ENCODE results near the gene GALNS.

GRCh38 chr16:88830258-88830657 lies 26.5 kb downstream of the GALNS start:
- TF ChIP-seq, protein P1, sequence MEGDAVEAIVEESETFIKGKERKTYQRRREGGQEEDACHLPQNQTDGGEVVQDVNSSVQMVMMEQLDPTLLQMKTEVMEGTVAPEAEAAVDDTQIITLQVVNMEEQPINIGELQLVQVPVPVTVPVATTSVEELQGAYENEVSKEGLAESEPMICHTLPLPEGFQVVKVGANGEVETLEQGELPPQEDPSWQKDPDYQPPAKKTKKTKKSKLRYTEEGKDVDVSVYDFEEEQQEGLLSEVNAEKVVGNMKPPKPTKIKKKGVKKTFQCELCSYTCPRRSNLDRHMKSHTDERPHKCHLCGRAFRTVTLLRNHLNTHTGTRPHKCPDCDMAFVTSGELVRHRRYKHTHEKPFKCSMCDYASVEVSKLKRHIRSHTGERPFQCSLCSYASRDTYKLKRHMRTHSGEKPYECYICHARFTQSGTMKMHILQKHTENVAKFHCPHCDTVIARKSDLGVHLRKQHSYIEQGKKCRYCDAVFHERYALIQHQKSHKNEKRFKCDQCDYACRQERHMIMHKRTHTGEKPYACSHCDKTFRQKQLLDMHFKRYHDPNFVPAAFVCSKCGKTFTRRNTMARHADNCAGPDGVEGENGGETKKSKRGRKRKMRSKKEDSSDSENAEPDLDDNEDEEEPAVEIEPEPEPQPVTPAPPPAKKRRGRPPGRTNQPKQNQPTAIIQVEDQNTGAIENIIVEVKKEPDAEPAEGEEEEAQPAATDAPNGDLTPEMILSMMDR (conservative IDR thresholded peaks at IDR 0.05; ENCODE audit: low read length) = no peak
- TF ChIP-seq EZH2phosphoT487 (IDR thresholded peaks at IDR 0.05; ENCODE audit: borderline replicate concordance) = no peak

Data from Loucy (cell line).